ENCODE measurements around the gene PDC.
"Not testable (repeated sequence)": the region's sequence is repeated elsewhere in the genome, so short reads cannot be mapped to it uniquely, and the experiment has no call there.

The PDC gene

GRCh38 chr1:186418503-186418902, 42.4 kb downstream of the PDC start:
- ChIA-PET POLR2A (no interaction called here), CTCF (no interaction called here)
- no peak for DNase-seq (ENCODE audit: extremely low spot score)
- no peak for TF ChIP-seq ZNF384 (IDR thresholded peaks at IDR 0.05)
- no peak for TF ChIP-seq LEF1 (IDR thresholded peaks at IDR 0.05; ENCODE audit: borderline replicate concordance)
- no peak for TF ChIP-seq L3MBTL2 (conservative IDR thresholded peaks at IDR 0.05)
- no peak for TF ChIP-seq SP1 (IDR thresholded peaks at IDR 0.05)
- TF ChIP-seq BHLHE40 (IDR thresholded peaks at IDR 0.05; ENCODE audit: borderline replicate concordance) = no peak
- no peak for TF ChIP-seq FOXM1 (IDR thresholded peaks at IDR 0.05; ENCODE audit: borderline replicate concordance)
- no peak for TF ChIP-seq FOXK2 (IDR thresholded peaks at IDR 0.05)
- TF ChIP-seq NFRKB (IDR thresholded peaks at IDR 0.05) = no peak
- no peak for TF ChIP-seq ELF4 (IDR thresholded peaks at IDR 0.05)
- TF ChIP-seq ARNT (IDR thresholded peaks at IDR 0.05) = no peak
- TF ChIP-seq TARDBP (IDR thresholded peaks at IDR 0.05) = no peak
- TF ChIP-seq FOXA1 (IDR thresholded peaks at IDR 0.05) = no peak
- no peak for TF ChIP-seq CTBP1 (IDR thresholded peaks at IDR 0.05; ENCODE audit: borderline replicate concordance)
- TF ChIP-seq PKNOX1 (IDR thresholded peaks at IDR 0.05) = no peak
- no peak for TF ChIP-seq HDGF (IDR thresholded peaks at IDR 0.05; ENCODE audit: borderline replicate concordance)

GRCh38 chr1:186413319-186413718, 47.6 kb downstream of the PDC start:
- TF ChIP-seq ZNF384 (IDR thresholded peaks at IDR 0.05) (no peak), TARDBP (IDR thresholded peaks at IDR 0.05) (no peak), FOXM1 (IDR thresholded peaks at IDR 0.05; ENCODE audit: borderline replicate concordance) (no peak), L3MBTL2 (conservative IDR thresholded peaks at IDR 0.05) (no peak), CTBP1 (IDR thresholded peaks at IDR 0.05; ENCODE audit: borderline replicate concordance) (no peak), HDGF (IDR thresholded peaks at IDR 0.05; ENCODE audit: borderline replicate concordance) (no peak), ELF4 (IDR thresholded peaks at IDR 0.05) (no peak), SUZ12 (IDR thresholded peaks at IDR 0.05) (no peak), ARNT (IDR thresholded peaks at IDR 0.05) (no peak), FOXK2 (IDR thresholded peaks at IDR 0.05) (no peak), PKNOX1 (IDR thresholded peaks at IDR 0.05) (no peak), LEF1 (IDR thresholded peaks at IDR 0.05; ENCODE audit: borderline replicate concordance) (no peak), BHLHE40 (IDR thresholded peaks at IDR 0.05; ENCODE audit: borderline replicate concordance) (no peak), FOXA1 (IDR thresholded peaks at IDR 0.05) (no peak), SP1 (IDR thresholded peaks at IDR 0.05) (no peak), NFRKB (IDR thresholded peaks at IDR 0.05) (no peak)
- ChIA-PET CTCF (no interaction called here), POLR2A (no interaction called here)
- DNase-seq (ENCODE audit: extremely low spot score) = no peak

- TF ChIP-seq ELF4 (IDR thresholded peaks at IDR 0.05) = no peak
- TF ChIP-seq FOXK2 (IDR thresholded peaks at IDR 0.05) = no peak
- no peak for TF ChIP-seq HDGF (IDR thresholded peaks at IDR 0.05; ENCODE audit: borderline replicate concordance)
- TF ChIP-seq L3MBTL2 (conservative IDR thresholded peaks at IDR 0.05) = no peak
- no peak for TF ChIP-seq SUZ12 (IDR thresholded peaks at IDR 0.05)
- TF ChIP-seq PKNOX1 (IDR thresholded peaks at IDR 0.05) = no peak
- TF ChIP-seq LEF1 (IDR thresholded peaks at IDR 0.05; ENCODE audit: borderline replicate concordance) = no peak
- TF ChIP-seq FOXM1 (IDR thresholded peaks at IDR 0.05; ENCODE audit: borderline replicate concordance) = no peak
- TF ChIP-seq ARNT (IDR thresholded peaks at IDR 0.05) = no peak
- TF ChIP-seq BHLHE40 (IDR thresholded peaks at IDR 0.05; ENCODE audit: borderline replicate concordance) = no peak
- no peak for TF ChIP-seq CTBP1 (IDR thresholded peaks at IDR 0.05; ENCODE audit: borderline replicate concordance)
- TF ChIP-seq TARDBP (IDR thresholded peaks at IDR 0.05) = no peak
- TF ChIP-seq SP1 (IDR thresholded peaks at IDR 0.05) = no peak
- no peak for TF ChIP-seq FOXA1 (IDR thresholded peaks at IDR 0.05)
- no peak for TF ChIP-seq NFRKB (IDR thresholded peaks at IDR 0.05)
- no peak for TF ChIP-seq ZNF384 (IDR thresholded peaks at IDR 0.05)
- CTCF ChIA-PET = no interaction called here
- no peak for DNase-seq (ENCODE audit: extremely low spot score)
- POLR2A ChIA-PET = no interaction called here
These were observed 51.8 kb downstream of the PDC start for GRCh38 chr1:186409091-186409490.

- DNase-seq (ENCODE audit: extremely low spot score) = peak; percentile 67
- POLR2A ChIA-PET = no interaction called here
- CTCF ChIA-PET = interaction anchor here (0.8 kb wide), 1 partner anchor 582 kb away, joined by 5 read pairs; no protein-coding TSS in a partner anchor
- no peak for TF ChIP-seq BHLHE40 (IDR thresholded peaks at IDR 0.05; ENCODE audit: borderline replicate concordance)
- TF ChIP-seq FOXA1 (IDR thresholded peaks at IDR 0.05) = 0 out of 2 replicates have a peak, but pooled peaks have one; percentile 24
These were observed 56.4 kb downstream of the PDC start for GRCh38 chr1:186404454-186405051.

- no peak for DNase-seq (ENCODE audit: extremely low spot score)
- ChIA-PET CTCF (interaction anchor here (0.8 kb wide), 1 partner anchor 583 kb away, joined by 5 read pairs; no protein-coding TSS in a partner anchor), POLR2A (no interaction called here)
- TF ChIP-seq SP1 (IDR thresholded peaks at IDR 0.05) (no peak), HDGF (IDR thresholded peaks at IDR 0.05; ENCODE audit: borderline replicate concordance) (no peak), ARNT (IDR thresholded peaks at IDR 0.05) (no peak), FOXA1 (IDR thresholded peaks at IDR 0.05) (no peak), PKNOX1 (IDR thresholded peaks at IDR 0.05) (no peak), BHLHE40 (IDR thresholded peaks at IDR 0.05; ENCODE audit: borderline replicate concordance) (no peak), NFRKB (IDR thresholded peaks at IDR 0.05) (no peak)
These were observed 57.3 kb downstream of the PDC start for GRCh38 chr1:186403632-186404031.

- DNase-seq (ENCODE audit: extremely low spot score); POLR2A ChIA-PET; CTCF ChIA-PET: not testable (repeated sequence)
These were observed 59.5 kb downstream of the PDC start for GRCh38 chr1:186401446-186401845.

All from HEK293T (cell line).